G401.6 (cell line): Measurements from ENCODE around the gene BICD2.

Experiments used
- FAIRE-seq: peaks from 2 replicates; lab custom pipeline; 2012; peaks lifted over from hg19 to GRCh38; lab: Jason Lieb, UNC

BICD2 gene

GRCh38 chr9:92747459-92748232 lies 17.0 kb downstream of the BICD2 start:
- no peak for FAIRE-seq

- FAIRE-seq: no peak
Observed at GRCh38 chr9:92746567-92747458, 17.8 kb downstream of the BICD2 start.

- no peak for FAIRE-seq
Observed at GRCh38 chr9:92745881-92746280, 18.8 kb downstream of the BICD2 start.

- no peak for FAIRE-seq
Observed at GRCh38 chr9:92745331-92745730, 19.3 kb downstream of the BICD2 start.

GRCh38 chr9:92740969-92741368 lies 23.7 kb downstream of the BICD2 start:
- FAIRE-seq: no peak

DNA sequence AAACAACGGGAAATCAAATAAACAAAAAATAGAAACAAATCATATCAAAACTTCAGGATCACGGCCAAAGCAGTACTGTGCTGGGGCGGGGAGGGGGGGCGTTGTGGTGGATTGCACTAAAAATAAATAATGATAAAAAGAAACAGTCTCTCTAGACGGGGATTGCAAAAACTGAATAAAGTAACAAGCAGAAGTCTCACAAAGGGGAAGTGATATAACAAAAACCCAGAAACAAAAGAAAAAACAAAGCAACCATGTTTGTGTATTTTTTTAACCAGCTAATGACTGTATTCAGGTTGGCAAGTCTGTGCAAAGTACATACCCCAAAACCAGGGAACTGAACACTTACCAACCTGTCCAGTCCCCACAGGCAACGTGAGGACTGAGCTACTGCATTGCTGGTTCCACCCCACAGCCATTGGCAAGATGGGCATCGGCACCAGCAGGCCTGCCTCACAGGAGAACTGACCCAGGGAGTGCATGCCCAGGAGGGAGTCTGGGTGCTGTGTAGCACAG lies 24.1 kb downstream of the BICD2 start:
- FAIRE-seq: no peak

DNA sequence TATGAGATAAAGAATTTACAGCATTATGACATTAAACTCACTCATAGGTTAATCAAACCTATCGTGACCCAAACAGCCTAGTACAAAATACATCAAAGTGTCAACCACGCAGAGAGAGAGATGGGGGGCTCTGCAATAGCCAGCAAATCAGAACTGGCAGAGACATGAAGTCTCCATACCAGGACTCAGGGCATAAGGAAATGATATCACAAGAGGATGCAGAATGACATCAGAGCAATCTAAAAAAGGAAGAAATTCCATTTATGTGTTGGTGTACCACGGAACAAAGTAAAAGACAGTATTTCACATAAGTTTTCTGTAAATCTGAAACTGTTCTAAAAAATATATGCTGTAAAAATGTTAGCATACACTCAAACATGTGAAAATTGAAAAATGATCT lies 24.6 kb downstream of the BICD2 start:
- FAIRE-seq: no peak

GRCh38 chr9:92739346-92739970 lies 25.2 kb downstream of the BICD2 start:
- no peak for FAIRE-seq

DNA sequence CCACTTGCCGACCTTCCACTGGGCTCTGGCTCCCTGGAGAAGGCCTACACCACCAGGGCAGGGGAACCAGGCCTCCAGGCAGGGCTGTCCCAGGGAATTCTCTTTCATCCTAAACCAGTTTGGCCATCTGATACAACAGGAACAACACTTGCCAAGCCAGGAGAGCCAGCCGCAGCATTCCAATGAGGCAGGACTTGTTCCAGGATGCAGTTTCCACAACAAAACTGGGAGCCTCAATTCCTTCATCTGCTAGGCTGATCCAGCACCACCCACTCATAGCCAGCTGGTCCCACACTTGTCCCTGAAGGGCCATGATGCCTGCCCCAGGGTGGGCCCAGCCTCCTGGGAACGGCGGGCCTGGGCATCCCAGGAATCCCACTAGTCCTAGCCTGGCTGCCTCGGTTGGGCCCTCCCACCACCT lies 26.0 kb downstream of the BICD2 start:
- FAIRE-seq: no peak

- no peak for FAIRE-seq
Observed at GRCh38 chr9:92737611-92738299, 26.9 kb downstream of the BICD2 start.

DNA sequence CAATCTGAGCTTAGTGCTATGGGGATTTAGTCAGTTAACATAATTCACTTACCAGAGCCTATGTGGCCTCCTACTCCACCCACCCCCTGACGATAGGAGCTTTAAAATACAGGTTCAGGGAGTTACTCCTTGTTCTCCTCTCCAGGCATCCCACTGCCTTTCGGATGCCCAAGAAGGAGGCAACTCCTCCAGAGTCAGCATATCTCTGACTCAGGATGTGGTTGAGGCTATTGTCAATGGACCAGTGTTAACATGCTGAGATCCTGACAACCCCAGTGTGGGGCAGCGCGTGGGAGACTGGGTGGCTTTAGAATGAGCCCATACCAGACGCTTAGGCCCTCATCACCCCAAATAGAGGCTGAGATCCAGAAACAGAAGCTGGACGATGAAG lies 27.4 kb downstream of the BICD2 start:
- FAIRE-seq: no peak

GRCh38 chr9:92736563-92737215 lies 27.9 kb downstream of the BICD2 start:
- FAIRE-seq: no peak

GRCh38 chr9:92735636-92736562 lies 28.7 kb downstream of the BICD2 start:
- no peak for FAIRE-seq

DNA sequence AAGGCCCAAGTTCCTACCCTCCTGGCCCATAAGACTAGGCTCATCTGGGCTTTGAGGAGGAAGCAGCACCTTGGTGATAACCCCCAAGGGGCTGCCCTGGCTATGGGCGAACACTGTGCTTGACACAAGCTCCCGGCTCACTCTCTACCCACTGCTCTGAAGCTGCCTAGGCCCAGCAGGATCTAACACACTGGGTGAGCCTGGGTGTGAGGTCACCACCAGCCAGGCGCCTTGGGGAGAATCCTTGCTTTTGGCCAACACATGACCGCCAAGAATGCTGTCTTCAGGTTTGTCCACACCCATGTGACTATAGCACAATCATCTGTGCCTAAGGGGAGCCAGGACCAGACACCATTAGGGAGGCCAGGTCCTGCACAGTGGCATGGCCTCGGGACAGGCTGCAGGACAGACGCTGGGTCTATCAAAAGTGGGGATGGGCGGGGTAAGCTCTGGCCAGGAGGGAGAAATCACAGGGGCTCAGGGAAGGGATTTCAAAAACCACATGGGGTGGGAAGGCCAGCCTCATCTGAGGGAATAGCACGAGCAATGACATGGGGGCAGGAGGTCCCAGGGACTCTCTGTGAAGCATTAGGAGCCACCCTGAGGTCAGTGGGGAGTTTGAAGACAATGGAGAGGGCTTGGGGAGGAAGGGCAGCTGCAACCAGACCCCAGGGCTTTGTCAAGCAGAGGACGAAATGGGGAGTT lies 29.6 kb downstream of the BICD2 start:
- FAIRE-seq: no peak

DNA sequence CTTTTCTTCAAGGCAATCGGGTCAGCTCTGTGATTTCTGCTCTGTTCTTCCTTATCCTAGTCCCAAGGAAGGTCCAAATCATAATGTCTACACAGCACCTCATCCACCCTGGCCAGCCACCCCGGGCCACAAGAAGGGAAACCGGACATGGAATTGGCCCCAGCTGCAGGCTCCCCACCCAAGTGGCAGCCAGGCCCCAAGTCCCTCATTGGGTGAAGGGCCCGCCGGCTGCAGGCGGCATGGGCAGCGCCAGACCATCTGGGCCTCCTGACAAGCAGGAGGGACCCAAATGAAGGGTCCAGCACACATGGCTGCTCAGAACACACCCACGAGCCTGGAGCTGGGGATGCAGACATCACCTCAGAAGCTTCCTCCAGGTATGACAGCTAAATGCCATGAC lies 33.7 kb downstream of the BICD2 start:
- no peak for FAIRE-seq

DNA sequence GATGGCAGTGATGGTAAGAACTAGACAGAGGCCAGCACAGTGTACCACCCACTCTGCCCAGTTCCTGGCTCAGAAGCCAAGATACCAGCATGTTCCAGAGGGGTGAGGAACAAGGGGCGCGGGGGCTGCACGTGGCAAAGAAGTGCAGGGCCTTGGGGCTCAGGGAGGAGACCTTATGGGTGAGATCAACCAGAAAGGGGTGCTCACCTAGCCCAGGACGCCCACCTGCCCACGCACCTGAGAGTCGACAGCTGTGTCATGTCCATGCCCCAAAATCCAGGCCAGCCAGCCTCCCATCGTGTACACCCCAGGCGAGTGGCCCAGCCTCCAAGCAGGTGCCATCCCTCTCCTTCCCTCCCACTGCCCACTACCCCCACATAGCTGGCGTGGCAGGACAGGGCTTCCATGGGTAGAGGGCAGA lies 34.9 kb downstream of the BICD2 start:
- no peak for FAIRE-seq

- no peak for FAIRE-seq
Observed at GRCh38 chr9:92728831-92729734, 35.5 kb downstream of the BICD2 start.
